ENCODE measurements around the gene SEPTIN12.
A peak's percentile ranks its signal among the peaks of the same experiment; 100 is the strongest.
"Not testable (repeated sequence)": the region's sequence is repeated elsewhere in the genome, so short reads cannot be mapped to it uniquely, and the experiment has no call there.

SEPTIN12 gene

GRCh38 chr16:4802659-4803287, 14.6 kb upstream of the SEPTIN12 start:
- DNase-seq: peak; percentile 90

DNA sequence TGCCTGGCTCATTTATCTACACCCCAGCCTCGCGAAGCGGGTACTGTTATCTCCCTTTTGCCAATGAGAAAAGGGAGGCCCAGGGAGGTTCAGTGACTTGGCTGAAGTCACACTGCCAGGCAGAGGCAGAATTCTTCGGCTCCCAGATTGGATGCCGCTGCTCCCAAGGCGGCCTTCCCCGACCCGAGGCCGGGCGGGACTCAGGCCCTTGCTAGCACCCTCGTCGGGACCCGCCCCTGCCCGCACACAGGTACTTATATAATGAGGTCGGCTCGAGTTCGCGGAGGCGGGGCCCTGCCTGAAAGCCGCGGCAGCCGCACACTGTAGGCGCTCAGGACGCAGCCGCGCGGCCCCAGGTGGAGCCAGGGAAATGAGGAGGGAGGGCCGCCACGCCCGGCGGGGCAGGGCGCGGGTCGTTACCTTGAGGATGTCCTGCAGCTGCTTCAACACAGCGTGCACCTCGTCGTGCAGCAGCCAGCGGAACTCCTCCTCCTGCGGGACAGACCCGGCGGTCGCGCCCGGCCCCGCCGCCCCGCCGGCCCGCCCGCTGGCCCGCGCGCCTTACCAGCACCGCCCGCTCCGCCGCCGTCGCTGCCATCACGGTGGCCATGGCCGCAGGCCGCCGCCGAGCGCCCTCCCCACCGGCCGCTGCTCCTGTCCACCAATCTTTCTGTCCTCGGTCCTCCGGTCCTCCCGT, 14.0 kb upstream of the SEPTIN12 start, which contains the start of gene ROGDI:
ROGDI (minus strand) TSS at position 672 of the 697 bp plus-strand sequence; CDS start at position 610, 62 bp downstream.
- peak; percentile 80 for DNase-seq

- DNase-seq: no peak
Observed at GRCh38 chr16:4801051-4801961, 13.2 kb upstream of the SEPTIN12 start.

GRCh38 chr16:4800290-4801041, 12.3 kb upstream of the SEPTIN12 start:
- no peak for DNase-seq

DNA sequence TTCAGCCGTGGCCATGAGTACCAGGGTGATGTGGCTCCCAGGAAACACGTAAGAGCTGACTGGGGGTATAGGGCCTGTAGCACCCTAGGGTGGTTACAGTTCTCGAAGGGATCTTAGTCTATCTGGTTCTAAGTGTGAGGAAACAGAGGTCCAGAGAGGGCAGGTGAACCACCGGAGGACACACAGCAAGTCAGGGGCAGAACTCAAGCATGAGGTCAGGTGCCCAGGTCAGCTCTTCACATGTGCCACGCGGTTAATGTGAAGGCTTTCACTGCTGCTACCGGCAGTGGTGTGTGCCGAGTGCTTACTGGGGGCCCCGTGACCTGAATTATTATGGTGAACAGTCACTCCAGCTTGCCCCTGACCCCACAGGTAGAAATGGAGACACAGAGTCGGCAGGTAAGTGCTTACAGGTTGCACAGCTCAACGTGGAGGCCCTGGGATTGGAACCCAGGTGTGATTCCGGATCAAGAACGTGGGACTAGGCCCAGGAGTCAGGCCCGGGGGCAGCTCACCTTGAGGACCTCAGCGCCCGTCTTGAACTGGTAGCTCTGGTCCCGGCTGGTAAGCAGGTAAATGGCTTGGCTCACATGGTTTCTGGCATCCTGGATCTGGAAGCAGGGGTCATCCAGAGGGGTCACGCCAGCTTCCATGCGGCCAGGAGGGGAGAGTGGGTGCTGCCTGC, 11.2 kb upstream of the SEPTIN12 start:
- no peak for DNase-seq

- DNase-seq: no peak
Observed at GRCh38 chr16:4798456-4798855, 10.3 kb upstream of the SEPTIN12 start.

- DNase-seq: no peak
Observed at GRCh38 chr16:4797805-4798252, 9.7 kb upstream of the SEPTIN12 start.

DNA sequence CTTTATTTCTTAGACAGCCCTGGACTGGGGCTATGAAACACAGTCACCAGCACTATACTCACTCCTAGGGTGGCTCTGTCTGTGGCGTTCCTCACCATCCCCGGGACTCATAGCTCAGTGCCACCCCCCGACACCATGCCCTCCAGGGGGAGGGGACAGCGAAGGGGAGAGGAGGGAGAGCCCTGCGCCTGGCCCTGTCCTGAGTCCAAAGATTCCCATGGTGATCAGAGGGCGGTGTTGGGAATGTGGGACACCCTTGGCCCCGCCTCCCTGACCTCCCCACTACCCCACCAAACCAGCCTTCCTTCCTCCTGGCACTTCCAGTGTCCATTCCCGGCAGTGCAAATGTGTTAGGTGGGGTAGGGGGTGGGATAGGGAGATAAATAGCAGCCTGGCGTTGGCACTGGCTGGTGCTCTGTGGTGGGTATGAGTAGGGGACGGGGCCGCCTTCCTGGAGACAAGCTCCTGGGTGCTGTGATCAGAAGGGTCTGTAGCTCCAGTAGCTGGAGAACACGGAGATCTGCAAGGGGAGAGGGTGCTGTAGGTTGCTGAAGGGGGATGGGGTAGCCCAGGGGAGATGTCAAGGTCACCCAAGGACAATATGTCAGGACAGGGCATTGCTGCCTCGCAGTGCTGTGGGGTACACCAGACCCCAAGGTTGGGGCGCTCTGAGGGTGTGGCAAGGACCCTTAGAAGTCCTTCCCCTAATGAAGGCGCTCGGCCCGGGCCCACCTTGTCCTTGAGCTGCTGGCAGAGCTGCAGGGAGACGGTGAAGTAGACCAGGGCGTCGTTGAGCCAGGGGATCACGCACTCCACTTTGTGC, 9.0 kb upstream of the SEPTIN12 start:
- DNase-seq: no peak

DNA sequence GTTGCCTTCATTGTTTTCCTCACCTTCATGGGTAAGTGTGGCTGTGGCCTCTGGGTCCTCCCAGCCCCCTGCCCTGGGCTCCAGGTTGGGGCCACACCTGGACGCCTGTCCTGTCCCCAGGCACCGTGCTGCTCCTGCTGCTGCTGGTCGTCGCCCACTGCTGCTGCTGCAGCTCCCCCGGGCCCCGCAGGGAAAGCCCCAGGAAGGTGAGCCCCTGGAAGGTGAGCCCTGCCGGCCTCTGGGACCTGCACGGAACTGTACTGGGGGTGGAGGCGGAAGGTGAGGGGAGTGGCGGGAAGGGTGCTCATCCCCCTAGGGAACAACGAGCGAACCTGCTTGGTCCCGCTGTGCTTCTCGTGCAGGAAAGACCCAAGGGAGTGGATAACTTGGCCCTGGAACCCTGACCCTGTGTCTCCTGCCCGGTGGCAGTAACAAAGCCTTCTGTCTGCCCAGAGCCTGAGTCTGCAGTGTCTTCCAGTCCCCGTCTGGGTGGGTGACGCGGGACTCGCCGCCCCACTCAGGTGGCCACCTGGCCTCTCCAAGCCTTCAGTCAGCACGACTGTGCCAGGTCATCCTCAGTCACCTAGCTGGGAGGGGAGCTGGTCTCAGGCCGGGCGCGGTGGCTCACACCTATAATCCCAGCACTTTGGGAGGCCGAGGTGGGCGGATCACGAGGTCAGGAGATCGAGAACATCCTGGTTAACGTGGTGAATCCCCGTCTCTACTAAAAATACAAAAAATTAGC, 7.9 kb upstream of the SEPTIN12 start:
- no peak for DNase-seq

GRCh38 chr16:4795181-4795827, 7.2 kb upstream of the SEPTIN12 start, which contains the start of gene SMIM22:
TSS of gene SMIM22 (plus strand) at chr16:4795369. CDS start at chr16:4795735, 366 bp downstream.
- no peak for DNase-seq

GRCh38 chr16:4792951-4793513, 4.9 kb upstream of the SEPTIN12 start:
- no peak for DNase-seq

- no peak for DNase-seq
Observed at GRCh38 chr16:4790871-4791270, 2.7 kb upstream of the SEPTIN12 start.

DNA sequence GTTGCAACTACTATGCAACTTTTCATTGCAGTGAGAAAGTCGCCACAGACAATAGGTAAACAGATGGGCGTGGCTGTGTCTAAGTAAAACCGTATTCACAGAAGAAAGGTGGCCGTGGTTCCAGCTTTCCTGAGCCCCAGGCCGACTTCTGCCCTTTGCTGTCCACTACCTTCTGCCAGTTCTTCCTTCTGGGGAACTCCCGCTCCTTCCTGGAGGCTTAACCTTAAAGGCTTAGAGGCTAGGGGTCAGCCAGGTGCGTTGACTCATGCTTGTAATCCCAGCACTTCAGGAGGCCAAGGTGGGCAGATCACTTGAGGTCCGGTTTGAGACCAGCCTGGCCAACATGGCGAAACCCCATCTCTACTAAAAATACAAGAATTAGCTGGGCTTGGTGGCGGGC, 2.1 kb upstream of the SEPTIN12 start:
- no peak for DNase-seq

- no peak for DNase-seq
Observed at GRCh38 chr16:4788910-4789309, 765 bp upstream of the SEPTIN12 start.

GRCh38 chr16:4788489-4788889, 344 bp upstream of the SEPTIN12 start:
- no peak for DNase-seq

GRCh38 chr16:4787068-4787467, 1.1 kb downstream of the SEPTIN12 start:
- no peak for DNase-seq

DNA sequence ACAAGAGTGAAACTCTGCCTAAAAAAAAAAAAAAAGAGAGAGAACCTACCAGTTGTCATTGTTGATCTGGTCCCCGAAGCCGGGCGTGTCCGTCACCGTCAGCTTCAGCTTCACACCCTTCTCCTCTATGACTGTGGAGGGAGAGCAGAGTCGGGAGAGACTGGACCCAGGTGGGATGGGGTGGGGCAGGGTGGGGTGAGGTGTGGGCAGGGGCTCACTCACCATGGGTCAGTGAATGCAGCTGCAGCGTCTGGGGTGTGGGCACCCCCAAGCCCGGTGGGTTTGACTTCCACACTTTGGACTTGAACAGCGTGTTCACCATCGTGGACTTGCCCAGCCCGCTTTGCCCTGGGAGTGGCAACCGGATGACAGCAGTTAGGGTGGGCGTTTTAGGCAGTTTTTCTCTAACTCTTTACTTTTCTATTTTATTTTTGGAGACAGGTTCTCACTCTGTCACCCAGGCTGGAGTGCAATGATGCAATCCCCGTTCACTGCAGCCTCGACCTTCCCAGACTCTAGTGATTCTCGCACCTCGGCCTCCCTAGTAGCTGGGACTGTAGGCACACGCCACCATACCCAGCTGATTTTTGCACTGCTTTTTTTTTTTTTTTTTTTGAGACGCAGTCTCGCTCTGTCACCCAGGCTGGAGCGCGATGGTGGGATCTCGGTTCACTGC, 2.2 kb downstream of the SEPTIN12 start:
- DNase-seq: no peak

DNA sequence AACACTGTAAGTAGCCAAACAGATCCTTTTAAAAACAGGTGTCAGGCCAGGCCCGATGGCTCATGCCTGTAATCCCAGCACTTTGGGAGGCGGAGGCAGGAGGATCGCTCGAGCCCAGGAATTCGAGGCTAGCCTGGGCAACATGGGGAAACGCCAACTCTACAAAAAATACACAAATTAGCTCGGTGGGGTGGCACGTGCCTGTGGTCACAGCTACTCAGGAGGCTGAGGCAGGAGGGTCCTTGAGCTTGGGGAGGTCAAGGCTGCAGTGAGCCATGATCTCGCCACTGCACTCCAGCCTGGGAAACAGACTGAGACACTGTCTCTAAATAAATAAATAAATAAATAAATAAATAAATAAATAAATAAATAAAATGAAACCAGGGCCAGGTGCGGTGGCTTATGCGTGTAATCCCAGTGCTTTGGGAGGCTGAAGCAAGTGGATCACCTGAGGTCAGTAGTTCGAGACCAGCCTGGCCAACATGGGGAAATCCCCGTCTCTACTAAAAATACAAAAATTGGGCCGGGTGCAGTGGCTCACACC, 3.6 kb downstream of the SEPTIN12 start:
- DNase-seq: not testable (repeated sequence)
